ENCODE results near the gene GHR.

Gene GHR

GRCh38 chr5:42387563-42387962 lies 35.7 kb upstream of the GHR start:
- H2AFZ ChIP-seq (ENCODE audit: low read depth): no peak overlapping the region
- H3K79me2 ChIP-seq (ENCODE audit: insufficient read depth, low read depth): no peaks in the 10 kb centered on the region
- no peak overlapping the region for H3K27ac ChIP-seq
- no peaks in the 10 kb centered on the region for H3K27me3 ChIP-seq (ENCODE audit: insufficient read depth, low read depth)
- H3K4me3 ChIP-seq (IDR thresholded peaks at IDR 0.05; ENCODE audit: insufficient read depth, low read depth, low read length): no peak overlapping the region
- H3K4me2 ChIP-seq: no peak overlapping the region
- H3K4me1 ChIP-seq (ENCODE audit: low read depth, poor library complexity, severe bottlenecking): no peaks in the 10 kb centered on the region
- no peak overlapping the region for H3K9ac ChIP-seq
- TF ChIP-seq CTCF (conservative IDR thresholded peaks at IDR 0.05; ENCODE audit: low read depth, low read length): no peak
- H3K36me3 ChIP-seq (ENCODE audit: insufficient read depth): no peaks in the 10 kb centered on the region
- H4K20me1 ChIP-seq (ENCODE audit: insufficient read depth): no peaks in the 10 kb centered on the region

- no peak overlapping the region for H3K27ac ChIP-seq
- no peaks in the 10 kb centered on the region for H3K79me2 ChIP-seq (ENCODE audit: insufficient read depth, low read depth)
- H3K9ac ChIP-seq: no peak overlapping the region
- H3K36me3 ChIP-seq (ENCODE audit: insufficient read depth): no peaks in the 10 kb centered on the region
- no peaks in the 10 kb centered on the region for H3K27me3 ChIP-seq (ENCODE audit: insufficient read depth, low read depth)
- no peak overlapping the region for H2AFZ ChIP-seq (ENCODE audit: low read depth)
- no peak for TF ChIP-seq CTCF (conservative IDR thresholded peaks at IDR 0.05; ENCODE audit: low read depth, low read length)
- H3K4me3 ChIP-seq (IDR thresholded peaks at IDR 0.05; ENCODE audit: insufficient read depth, low read depth, low read length): no peak overlapping the region
- no peak overlapping the region for H3K4me2 ChIP-seq
- no peaks in the 10 kb centered on the region for H3K4me1 ChIP-seq (ENCODE audit: low read depth, poor library complexity, severe bottlenecking)
- H4K20me1 ChIP-seq (ENCODE audit: insufficient read depth): no peaks in the 10 kb centered on the region
Measured at GRCh38 chr5:42390115-42390514, 33.1 kb upstream of the GHR start.

- no peak for TF ChIP-seq CTCF (conservative IDR thresholded peaks at IDR 0.05; ENCODE audit: low read depth, low read length)
- H3K9ac ChIP-seq: no peak overlapping the region
- no peak overlapping the region for H3K27ac ChIP-seq
- H3K4me2 ChIP-seq: no peak overlapping the region
- no peaks in the 10 kb centered on the region for H3K79me2 ChIP-seq (ENCODE audit: insufficient read depth, low read depth)
- no peak overlapping the region for H2AFZ ChIP-seq (ENCODE audit: low read depth)
- no peaks in the 10 kb centered on the region for H3K36me3 ChIP-seq (ENCODE audit: insufficient read depth)
- no peaks in the 10 kb centered on the region for H4K20me1 ChIP-seq (ENCODE audit: insufficient read depth)
- no peaks in the 10 kb centered on the region for H3K4me1 ChIP-seq (ENCODE audit: low read depth, poor library complexity, severe bottlenecking)
- H3K4me3 ChIP-seq (IDR thresholded peaks at IDR 0.05; ENCODE audit: insufficient read depth, low read depth, low read length): no peak overlapping the region
- no peaks in the 10 kb centered on the region for H3K27me3 ChIP-seq (ENCODE audit: insufficient read depth, low read depth)
Measured at GRCh38 chr5:42392917-42393316, 30.3 kb upstream of the GHR start.

- Histone ChIP-seq H2AFZ (ENCODE audit: low read depth) (no peak overlapping the region), H3K9ac (no peak overlapping the region), H3K36me3 (ENCODE audit: insufficient read depth) (no peaks in the 10 kb centered on the region), H3K27me3 (ENCODE audit: insufficient read depth, low read depth) (no peaks in the 10 kb centered on the region), H3K79me2 (ENCODE audit: insufficient read depth, low read depth) (no peaks in the 10 kb centered on the region), H3K4me1 (ENCODE audit: low read depth, poor library complexity, severe bottlenecking) (no peaks in the 10 kb centered on the region), H3K4me3 (IDR thresholded peaks at IDR 0.05; ENCODE audit: insufficient read depth, low read depth, low read length) (no peak overlapping the region), H4K20me1 (ENCODE audit: insufficient read depth) (no peaks in the 10 kb centered on the region), H3K4me2 (no peak overlapping the region), H3K27ac (no peak overlapping the region)
- TF ChIP-seq CTCF (conservative IDR thresholded peaks at IDR 0.05; ENCODE audit: low read depth, low read length): no peak
Measured at GRCh38 chr5:42396111-42396510, 27.1 kb upstream of the GHR start.

GRCh38 chr5:42397267-42397666 lies 26.0 kb upstream of the GHR start:
- Histone ChIP-seq H3K9ac (no peak overlapping the region), H3K27ac (no peak overlapping the region), H3K4me1 (ENCODE audit: low read depth, poor library complexity, severe bottlenecking) (no peaks in the 10 kb centered on the region), H3K4me3 (IDR thresholded peaks at IDR 0.05; ENCODE audit: insufficient read depth, low read depth, low read length) (no peak overlapping the region), H3K79me2 (ENCODE audit: insufficient read depth, low read depth) (no peaks in the 10 kb centered on the region), H4K20me1 (ENCODE audit: insufficient read depth) (no peaks in the 10 kb centered on the region), H2AFZ (ENCODE audit: low read depth) (no peak overlapping the region), H3K27me3 (ENCODE audit: insufficient read depth, low read depth) (no peaks in the 10 kb centered on the region), H3K36me3 (ENCODE audit: insufficient read depth) (no peaks in the 10 kb centered on the region), H3K4me2 (no peak overlapping the region)
- no peak for TF ChIP-seq CTCF (conservative IDR thresholded peaks at IDR 0.05; ENCODE audit: low read depth, low read length)
